ENCODE data around the gene MACROD2.

DNA sequence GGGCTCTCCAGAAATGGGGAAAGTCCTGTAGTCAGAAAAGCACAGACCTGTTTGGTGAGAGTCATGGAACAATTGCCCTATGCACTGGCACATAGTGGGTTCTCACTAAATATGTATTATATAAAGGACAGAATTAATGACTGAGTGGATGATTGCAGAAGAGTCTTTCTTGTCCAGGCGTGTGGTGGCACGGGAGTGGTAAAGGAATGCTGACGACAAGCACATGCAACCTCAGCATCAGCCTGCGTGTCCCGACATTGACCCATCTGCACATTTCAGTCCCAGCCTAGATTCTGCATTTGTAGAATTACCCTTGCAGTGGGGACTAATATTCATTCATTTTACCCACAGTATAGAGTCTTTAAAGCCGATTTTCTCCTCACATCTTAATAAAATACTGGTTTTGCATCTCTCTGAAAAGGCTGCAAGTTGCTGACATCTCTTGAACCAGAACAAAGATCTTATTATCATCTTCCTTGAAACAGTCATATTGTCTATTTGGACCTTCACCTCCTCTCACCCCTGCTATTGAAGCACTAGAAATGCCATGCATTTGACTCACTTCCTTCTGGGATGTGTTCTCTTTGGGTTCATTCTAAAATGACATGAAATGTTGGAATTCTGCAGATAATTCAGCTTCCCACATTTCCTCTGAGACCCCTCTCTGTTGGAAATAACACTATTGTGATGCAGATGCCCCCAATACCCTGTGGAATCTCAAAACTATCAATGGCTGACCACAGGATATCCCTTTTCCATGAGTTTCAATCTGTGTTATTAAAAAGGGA, 1225.7 kb downstream of the MACROD2 start:
- TF ChIP-seq POLR2A (IDR thresholded peaks at IDR 0.05), result no peak
- TF ChIP-seq, protein P1, sequence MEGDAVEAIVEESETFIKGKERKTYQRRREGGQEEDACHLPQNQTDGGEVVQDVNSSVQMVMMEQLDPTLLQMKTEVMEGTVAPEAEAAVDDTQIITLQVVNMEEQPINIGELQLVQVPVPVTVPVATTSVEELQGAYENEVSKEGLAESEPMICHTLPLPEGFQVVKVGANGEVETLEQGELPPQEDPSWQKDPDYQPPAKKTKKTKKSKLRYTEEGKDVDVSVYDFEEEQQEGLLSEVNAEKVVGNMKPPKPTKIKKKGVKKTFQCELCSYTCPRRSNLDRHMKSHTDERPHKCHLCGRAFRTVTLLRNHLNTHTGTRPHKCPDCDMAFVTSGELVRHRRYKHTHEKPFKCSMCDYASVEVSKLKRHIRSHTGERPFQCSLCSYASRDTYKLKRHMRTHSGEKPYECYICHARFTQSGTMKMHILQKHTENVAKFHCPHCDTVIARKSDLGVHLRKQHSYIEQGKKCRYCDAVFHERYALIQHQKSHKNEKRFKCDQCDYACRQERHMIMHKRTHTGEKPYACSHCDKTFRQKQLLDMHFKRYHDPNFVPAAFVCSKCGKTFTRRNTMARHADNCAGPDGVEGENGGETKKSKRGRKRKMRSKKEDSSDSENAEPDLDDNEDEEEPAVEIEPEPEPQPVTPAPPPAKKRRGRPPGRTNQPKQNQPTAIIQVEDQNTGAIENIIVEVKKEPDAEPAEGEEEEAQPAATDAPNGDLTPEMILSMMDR (IDR thresholded peaks at IDR 0.05), result no peak
